ENCODE results near the gene ABCG4. TPM values are rescaled to one million over a fixed set of nuclear protein-coding genes. Genes with fewer than 3 reads are reported as not detected.
"Not testable (repeated sequence)": the region's sequence is repeated elsewhere in the genome, so short reads cannot be mapped to it uniquely, and the experiment has no call there.

The ABCG4 gene
- 0.49 TPM in 1 of 2 replicates, not detected in the other for total RNA-seq (2014; rRNA removed; shearing (Covaris generic))

- DNase-seq (ENCODE audit: low read depth), result peak; percentile 12
These were observed at the start of gene ABCG4 for GRCh38 chr11:119149018-119149785. Gene ABCG4, plus strand, starts transcription at chr11:119149052. Its CDS starts 914 bp downstream, at chr11:119149966.

- no peak for DNase-seq (ENCODE audit: low read depth)
These were observed 49.1 kb upstream of the ABCG4 start for GRCh38 chr11:119099711-119100110.

DNA sequence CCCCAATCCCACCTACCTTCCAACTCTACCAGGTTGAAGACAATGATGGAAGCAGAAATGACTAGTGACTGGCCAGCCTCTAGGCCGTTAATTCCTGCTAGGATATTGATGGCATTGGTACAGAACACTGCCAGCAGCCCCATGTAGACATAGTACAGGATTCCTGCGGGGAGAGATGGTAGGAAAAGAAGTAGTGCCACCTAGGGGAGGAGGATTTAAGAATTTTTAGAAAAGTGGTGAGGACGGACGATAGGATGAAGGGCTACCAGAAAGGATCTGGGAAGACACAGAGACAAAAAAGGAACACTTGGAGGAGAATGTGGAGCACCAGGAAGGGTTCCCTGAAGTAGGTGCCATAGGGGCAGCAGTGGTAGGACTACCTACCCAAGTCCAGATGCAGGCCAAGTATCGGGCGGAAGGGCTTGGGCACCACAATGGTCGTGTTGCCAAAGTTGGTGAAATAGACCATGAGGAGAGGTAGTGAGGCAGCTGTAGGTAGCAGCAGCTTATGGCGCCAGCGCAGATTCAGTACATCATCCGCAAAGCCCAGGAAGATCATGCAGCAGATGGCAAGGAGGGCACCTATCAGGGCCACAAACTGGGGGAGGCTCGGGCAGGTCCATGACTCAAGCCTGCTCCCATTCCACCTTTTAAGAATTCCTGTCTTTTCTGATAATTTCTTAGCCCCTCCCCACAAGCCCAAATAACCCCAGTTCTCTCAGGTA is 48.4 kb upstream of the ABCG4 start:
- DNase-seq (ENCODE audit: low read depth), result peak; percentile 43

DNA sequence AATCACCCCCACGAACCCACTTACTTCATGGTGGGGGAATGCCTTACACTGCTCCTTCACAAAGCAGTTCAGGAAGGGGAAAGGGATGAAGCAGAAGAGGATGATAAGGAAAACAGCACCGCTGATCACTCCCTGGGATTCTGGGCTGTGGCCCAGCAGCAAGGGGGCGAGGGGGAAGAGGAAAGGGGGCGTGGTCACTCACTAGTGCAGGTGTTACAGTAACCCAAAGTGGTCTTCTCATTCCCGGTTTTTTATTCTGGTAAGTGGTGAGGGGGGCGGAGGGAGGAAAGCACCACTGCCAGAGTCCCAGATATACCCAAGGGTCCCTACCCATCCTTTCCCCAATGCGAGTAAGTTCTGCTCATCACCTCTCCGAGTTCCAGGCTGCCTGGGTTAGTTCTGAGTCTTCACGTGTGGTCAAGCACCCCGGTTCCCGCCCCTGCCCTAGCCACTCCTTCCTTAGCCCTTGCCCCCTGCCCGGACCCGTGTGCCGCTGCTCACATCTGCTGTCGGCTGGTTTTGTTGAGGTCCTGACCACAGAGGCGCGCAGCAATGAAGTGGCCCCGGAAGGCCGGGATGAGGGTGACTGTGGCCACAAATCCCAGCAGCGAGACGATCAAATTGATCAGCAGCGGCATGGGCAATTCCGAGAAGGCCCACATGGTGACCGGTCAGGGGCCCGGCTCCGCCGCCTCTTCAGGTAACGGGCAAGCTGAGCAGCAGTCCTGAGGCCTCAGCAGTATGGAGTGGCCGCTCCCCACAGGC is 47.7 kb upstream of the ABCG4 start:
- peak; percentile 55 for DNase-seq (ENCODE audit: low read depth)

GRCh38 chr11:119101759-119102423 is 47.0 kb upstream of the ABCG4 start, which contains the start of gene DPAGT1:
Gene DPAGT1, minus strand, starts transcription at chr11:119101853. Its CDS starts 198 bp downstream, at chr11:119101655.
- DNase-seq (ENCODE audit: low read depth), result peak; percentile 97

DNA sequence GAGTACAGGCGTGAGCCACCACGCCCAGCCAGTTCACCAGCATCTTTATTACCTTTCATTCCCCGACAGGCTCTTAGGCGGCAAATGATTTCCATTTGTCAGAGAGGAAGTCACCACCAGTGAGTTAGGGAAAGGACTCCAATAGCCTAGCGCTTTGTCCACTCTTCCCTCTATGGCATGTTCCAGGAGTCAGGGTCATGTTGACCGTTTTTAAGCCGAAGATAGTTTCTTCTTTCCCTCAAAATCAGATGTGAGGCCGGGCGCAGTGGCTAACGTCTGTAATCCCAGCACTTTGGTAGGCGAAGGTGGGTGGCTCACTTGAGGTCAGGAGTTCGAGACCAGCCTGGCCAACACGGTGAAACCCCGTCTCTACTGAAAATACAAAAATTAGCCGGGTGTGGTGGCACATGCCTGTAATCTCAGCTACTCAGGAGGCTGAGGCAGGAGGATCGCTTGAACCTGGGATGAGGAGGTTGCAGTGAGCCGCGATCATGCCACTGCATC is 45.6 kb upstream of the ABCG4 start:
- not testable (repeated sequence) for DNase-seq (ENCODE audit: low read depth)

- no peak for DNase-seq (ENCODE audit: low read depth)
These were observed 45.1 kb upstream of the ABCG4 start for GRCh38 chr11:119103793-119104192.

GRCh38 chr11:119106564-119107537 is 42.0 kb upstream of the ABCG4 start, which contains the start of gene C2CD2L:
Gene C2CD2L, plus strand, starts transcription at chr11:119107344. Its CDS starts 398 bp downstream, at chr11:119107742.
- peak; percentile 92 for DNase-seq (ENCODE audit: low read depth)

DNA sequence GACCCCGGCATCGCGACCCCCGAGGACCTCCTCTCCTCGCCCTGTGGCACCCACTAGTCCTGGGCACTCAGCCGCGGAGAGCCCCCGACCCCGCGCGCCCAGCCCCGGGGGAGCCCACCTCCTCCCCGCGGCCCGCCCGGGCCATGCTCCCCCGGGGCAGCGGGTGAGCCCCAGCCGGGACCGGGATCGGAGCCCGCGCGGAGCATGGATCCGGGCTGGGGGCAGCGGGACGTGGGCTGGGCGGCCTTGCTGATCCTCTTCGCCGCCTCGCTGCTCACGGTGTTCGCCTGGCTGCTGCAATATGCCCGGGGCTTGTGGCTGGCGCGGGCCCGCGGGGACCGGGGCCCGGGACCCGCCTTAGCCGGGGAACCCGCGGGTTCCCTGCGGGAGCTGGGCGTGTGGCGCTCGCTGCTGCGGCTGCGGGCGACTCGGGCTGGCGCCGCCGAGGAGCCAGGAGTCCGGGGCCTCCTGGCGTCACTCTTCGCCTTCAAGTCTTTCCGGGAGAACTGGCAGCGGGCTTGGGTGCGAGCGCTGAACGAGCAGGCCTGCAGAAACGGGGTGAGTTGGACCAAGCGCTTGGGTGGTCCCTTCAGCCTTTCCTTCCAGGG is 41.2 kb upstream of the ABCG4 start:
- no peak for DNase-seq (ENCODE audit: low read depth)

DNA sequence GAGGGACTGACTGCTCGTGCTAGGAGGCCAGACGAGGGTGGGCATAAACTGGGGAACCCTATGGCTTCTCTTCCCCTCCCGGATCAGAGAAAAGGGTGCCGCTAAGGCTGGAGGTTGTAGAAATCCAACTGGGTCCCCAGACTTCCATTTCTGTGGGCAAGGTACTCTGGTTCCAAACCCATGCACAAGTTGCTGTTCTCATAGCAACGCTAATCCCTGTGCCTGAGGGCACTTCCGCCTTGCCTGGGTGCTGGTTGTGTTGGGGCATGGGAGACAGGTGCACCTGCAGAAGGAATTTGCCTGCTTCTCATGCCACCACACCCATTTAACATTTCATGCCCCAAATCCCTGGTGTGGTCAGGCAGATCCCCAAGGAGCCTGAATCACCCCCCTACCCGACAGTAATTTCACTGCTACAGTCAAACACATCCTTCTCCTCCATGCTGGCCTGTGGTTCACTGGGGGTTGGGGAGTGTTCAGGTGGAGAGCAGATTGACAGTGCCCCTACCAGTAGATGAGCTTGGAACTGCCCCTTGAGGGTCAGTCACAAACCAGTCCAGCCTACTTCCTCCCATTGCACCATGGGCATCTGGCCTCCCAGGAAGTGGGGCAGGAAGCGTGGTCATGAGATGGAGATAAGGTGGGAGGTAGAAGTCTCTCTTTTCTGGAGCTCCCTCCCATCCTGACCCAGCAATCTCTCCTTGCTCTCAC is 40.6 kb upstream of the ABCG4 start:
- DNase-seq (ENCODE audit: low read depth), result peak; percentile 76

DNA sequence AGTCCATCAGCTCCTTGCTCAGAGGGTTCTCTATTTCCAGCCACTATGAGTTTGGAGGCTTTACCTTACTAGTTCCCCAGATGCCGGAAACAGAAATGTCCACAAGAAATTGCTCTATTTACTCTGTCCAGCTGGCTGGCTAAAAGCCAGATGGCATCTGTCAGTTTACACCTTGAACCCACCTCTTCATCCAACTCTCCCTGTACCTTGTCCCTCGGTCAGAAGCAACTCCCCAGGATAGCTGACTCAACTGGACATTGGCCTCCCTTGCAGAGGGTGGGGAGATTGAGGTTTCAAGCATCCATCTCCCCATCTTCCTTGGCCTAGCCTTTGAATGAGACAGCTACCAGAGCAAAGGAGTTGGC is 40.0 kb upstream of the ABCG4 start:
- DNase-seq (ENCODE audit: low read depth), result no peak

- DNase-seq (ENCODE audit: low read depth), result no peak
These were observed 39.0 kb upstream of the ABCG4 start for GRCh38 chr11:119109843-119110242.

DNA sequence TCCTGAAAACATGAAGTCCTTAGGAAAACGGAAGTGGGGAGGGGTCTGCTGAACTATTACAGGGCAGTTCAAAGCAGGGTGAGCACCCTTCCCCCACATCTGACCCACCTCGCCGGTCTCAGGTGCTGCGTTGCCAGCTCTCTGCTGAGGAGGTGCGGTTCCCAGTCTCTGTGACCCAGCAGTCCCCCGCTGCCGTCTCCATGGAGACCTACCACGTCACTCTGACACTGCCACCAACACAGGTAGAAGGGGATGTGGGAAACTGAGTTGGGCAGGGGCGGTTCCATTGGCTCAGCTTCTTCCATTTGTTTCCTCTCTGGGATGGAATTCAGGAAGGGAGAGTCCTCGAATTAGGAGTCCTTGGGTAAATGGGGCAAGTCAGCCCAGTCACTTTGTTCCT is 38.4 kb upstream of the ABCG4 start:
- DNase-seq (ENCODE audit: low read depth), result no peak

- DNase-seq (ENCODE audit: low read depth), result no peak
These were observed 37.4 kb upstream of the ABCG4 start for GRCh38 chr11:119111361-119111925.

GRCh38 chr11:119112314-119113020 is 36.4 kb upstream of the ABCG4 start:
- DNase-seq (ENCODE audit: low read depth), result no peak

GRCh38 chr11:119113716-119114115 is 35.1 kb upstream of the ABCG4 start:
- no peak for DNase-seq (ENCODE audit: low read depth)

DNA sequence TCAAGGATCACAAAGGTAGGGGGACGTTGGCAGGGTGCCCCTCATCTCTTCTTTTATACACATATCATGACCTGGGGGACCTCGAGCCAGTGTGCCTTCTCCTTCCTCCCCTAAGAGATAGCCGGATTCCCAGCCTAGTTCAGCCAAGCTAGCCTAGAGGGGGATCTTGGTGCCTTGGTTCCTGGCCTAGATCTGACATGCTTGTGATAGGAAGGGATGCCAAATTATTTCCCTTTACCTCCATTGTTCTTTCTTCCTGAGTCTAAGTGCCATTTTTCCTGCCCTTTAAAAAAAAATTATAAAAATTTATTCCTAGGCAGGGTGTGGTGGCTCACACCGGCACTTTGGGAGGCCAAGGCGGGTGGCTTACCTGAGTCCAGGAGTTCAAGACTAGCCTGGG is 34.5 kb upstream of the ABCG4 start:
- no peak for DNase-seq (ENCODE audit: low read depth)
